T-helper 9 cell (primary cell): ENCODE data around the gene HOXB9.

ENCODE experiments used
- DNase-seq: peaks from one replicate; pipeline ENCODE4 v3.0.0-alpha.2; 2020
- total RNA-seq, 2 donors: gene quantifications; one replicate each; lab custom pipeline; 2026; lab: John Stamatoyannopoulos, UW

HOXB9 gene
- total RNA-seq, result 0 to 0.42 reads per million in 2 donors

DNA sequence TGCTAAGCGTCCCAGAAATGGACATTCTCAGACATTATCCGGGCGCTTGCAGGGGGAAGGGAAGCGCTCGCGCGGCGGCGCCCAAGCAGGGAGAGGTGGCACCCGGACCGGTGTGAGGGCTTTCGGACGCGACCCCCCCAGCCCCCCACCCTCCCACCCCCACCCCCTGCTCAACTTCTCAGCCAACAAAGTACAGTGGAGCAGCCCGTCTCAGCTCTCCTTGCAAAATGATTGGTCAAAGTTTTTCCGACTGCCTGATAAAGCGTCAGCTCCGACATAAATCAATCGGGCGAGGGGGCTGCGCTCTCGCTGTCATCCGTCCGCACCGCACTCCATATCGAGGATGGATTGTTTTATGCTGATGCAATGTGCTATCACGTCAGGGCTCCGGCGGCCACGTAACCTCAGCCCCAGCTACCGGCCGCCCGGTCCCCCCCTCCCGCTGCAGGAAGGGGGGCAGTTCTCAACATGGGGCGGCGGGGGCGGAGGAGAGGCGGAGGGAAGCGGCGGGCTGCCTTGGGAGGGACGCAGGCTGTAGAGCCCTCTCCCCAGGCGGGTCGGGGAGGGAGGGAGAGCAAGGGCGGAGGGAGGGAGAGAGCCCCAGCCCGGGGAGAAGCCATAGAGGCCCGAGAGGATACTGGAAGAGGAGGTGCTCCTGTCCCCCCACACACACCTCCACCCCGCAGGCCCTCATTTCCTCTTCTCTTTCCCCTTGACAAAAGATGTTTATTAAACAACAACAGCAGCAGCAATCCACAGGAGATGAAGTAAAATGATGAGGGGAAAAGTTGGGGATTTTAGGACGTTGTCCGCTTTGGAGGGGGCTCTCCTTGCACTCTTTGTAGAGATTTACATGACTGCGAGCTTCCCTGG is at the start of gene HOXB9:
Gene HOXB9, minus strand, starts transcription at position 114 of the 873 bp plus-strand sequence. Its CDS starts 89 bp downstream, at position 25.
- DNase-seq, result peak; percentile 33

DNA sequence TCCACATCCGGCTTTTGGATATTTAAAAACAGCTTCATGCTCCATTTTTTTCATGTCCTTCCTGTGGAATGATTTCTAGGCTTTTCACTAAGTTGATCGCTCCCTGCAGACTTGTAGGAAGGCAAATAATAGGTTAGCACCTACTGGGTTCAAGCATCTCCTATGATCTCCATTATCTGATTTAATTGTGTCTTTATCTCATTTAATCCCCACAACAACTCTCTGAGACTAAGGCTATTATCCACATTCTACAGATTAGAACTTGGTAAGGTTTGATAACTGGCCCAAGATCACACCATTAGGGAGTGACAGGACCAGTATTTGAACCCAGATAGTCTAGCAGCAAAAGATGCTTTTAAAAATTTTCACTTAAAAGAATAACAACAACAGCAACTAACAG is 46.2 kb upstream of the HOXB9 start:
- DNase-seq, result no peak

DNA sequence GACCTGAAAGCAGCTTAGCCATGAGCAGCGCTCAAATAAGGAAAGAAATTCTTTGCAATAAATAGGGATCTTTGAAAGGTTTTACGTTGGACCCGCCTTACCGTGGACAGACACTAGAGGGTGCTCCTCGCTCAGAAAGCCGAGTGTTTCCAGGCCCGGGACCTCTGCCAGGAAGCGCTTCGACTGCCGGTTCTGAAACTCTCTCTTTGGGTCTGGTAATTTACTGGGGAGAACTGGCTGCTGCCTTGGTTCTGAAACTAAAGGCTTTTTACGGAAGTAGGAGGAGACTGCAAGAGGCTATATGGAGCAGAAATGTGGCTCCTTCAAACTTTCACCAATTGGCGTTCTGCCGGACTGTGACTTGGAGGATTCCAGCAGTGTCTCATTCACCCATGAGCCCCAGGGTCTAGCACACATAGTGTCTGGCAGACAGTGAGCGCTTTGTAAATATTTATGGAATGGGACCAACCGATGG is 45.6 kb upstream of the HOXB9 start:
- DNase-seq, result peak; percentile 61

DNA sequence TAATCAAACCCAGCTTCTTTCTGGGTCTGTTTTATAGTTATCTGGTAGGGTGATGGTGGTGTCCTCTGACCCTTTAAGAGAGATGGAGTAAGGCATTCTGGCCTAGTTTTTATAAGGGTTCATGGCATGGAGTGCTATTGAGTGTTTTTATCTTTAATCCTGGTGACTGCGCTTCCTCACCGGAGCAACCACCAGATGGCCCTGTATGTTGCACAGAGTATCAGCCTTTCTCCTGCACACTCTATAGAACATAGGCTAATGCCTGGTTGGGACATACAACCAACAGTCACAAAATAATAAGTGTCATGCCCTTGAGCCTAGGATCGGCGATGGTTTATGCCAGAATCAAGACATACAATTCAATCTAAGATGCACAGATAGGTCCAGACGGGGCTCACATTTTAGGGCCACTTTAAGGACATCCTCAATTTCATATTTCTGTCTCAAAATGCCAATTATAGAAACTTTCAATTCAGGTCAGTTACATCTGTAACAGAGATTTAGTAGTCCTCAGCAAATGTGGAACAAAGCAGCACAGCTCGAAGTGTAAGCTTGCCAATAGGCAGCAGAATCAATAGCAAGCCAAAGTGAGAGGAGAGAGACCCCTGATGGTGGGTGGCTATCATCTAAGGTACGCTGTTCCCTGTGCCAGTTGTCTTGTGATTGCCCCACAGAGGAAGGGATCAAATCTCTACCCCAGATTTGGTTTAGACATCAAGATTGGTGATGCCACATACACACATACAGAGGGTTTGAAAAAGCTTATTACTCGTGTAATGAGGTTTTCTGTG is 37.2 kb upstream of the HOXB9 start:
- no peak for DNase-seq

DNA sequence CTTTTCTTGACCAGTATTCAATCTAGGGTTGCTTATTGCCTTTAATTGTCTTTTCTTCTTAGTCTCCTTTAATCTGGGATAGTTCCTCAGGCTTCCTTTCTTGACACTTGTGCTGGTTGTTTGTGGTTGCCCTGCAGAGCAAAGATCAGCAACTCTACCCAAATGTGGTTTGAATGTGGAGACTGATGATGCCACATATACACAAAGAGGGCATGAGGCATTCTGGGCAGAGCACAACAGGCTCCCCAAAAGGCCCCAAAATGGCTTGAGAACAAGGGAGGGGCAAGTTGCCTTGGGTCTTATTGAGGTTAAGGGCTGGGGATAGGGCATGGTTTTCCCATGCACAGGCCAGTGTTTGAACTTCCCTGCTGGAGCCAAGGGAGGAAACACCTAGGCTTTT is 29.8 kb upstream of the HOXB9 start:
- no peak for DNase-seq

DNA sequence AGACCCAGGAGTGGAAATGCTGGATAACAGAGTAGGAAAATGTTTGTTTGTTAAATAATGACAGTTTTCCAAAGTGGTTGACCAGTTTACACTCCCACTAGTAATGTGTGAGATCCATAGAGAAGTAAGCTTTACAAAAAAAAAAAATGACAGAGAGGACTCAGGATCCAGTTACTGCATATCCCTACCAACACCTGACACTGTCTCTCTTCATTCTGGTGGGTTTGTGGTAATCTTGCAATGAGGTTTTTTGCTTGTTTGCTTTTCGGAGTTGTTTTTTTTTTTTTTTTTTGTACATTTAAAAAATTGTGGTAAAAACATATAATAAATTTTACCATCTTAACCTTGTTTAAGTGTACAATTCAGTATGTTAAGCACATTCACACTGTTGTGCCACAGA is 23.6 kb upstream of the HOXB9 start:
- DNase-seq, result no peak

DNA sequence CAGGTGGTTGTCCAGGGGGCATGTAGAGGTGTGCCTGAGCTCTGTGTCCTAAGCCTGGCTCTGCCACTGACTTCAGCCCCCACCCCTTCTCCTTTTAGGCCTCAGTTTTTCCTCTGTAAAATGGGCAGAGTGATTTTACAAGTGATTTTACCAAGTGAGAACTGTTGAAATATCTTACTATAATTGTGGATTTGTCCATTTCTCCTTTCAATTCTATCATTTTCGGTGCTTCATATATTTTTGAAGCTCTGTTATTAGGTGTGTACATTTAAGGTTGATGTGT is 21.7 kb upstream of the HOXB9 start:
- DNase-seq, result no peak

DNA sequence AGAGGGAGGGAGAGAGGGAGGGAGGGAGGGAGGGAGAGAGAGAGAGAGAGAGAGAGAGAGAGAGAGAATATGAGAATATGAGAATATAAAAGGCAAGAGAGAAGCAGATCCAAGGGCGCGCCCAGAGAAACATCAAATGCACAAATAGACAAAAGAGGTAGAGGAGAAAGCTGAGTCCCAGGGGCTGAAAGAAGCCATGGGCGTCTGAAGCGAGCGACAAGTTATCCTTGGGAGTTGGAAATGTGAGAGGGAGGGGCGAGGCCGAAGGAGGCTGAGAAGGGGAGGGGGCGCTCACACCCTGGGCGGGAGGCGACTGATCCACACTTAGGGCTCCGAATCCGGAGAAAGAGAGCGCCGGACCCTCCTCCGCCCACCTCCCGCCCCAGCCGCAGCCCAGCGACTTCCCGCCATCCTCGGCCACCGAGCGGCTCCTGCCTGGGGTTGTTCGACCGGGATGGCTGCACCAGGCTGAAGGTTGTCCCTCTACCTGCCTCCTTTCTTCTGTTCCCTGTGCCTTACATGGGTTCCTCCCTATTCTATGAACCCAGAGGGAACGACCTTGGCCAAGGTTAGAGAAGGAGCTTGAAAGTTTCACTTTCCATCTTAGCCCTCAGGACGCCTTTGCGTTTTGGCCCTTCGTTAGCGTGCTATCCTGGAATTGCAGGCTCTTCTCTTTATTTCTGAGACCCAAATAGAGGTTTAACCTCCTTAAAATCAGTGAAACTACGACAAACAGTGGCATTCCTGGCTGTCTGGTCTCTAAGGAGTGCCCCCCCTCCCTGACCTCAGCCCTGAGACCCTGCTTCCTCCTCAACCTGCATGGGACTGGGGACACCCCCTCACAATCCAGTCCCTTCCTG is 21.2 kb upstream of the HOXB9 start:
- DNase-seq, result no peak

DNA sequence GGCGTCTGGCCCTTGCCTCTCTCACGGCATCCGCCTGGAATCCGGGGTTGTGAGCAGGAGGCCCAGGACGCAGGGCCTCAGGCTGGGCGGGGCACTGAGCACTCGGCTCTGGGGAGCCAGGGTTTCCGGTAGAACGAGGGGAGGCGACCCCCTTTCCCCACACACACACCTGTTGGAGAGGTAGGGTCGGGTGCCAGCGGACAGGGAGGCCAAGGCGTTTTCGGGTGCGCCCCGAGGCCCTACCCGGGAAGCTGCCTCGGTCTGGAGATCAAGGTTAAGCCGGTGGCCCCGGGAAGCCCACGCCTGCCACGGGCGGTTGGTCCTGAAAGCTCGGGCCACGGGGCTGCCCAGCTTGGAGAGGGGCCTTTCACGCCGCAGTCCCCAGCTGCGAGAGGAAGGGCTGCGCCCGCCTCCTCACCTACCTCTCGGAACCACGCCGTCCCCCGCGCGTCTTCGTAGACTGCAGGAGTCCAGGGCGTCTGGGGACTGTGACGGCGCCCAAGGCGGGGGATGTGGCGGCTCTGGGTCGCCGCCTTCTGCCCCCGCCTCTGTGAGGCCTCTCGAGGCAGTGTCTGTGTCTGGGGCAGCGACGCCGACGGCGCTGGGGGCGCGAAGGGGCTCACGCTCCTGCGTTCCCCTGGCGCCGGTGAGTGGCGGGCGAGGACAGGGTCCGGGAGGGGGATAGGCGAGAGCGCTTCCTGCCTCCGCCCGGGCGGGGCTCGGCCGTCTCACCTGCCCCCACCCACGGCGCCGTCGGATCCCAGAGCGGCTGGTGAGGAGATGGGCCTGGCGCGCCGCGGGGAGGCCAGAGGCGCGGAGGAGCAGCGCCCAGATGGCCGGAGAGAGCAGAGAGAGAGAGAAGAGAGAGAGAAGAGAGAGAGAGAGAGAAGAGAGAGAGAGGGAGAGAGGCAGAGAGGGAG is 20.3 kb upstream of the HOXB9 start:
- no peak for DNase-seq

DNA sequence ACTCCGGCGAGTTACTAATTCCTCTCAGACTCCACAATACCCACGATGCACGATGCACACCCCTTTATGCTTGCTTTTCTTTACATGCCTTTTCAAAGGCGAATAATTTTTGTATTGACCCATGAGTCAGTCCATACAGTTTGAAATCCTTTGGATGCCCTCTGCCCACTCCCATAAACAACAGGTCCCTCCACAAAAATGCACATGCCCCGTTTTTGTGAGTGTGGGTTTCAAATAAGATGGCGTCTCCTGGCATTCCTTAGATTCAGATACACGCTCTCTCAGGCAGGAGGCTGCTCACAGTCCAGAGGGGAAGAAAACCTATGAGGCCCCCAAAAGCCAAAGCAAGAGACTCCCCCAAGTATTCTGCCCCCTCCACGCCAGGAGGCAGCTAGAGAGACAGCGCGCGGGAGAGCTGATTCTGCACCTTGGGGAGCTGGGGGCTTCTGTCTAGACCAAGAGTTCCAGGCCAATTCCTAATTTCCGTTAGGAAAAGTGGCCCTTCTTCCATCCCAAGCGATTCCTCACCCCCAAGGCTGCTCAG is 19.6 kb upstream of the HOXB9 start:
- no peak for DNase-seq

DNA sequence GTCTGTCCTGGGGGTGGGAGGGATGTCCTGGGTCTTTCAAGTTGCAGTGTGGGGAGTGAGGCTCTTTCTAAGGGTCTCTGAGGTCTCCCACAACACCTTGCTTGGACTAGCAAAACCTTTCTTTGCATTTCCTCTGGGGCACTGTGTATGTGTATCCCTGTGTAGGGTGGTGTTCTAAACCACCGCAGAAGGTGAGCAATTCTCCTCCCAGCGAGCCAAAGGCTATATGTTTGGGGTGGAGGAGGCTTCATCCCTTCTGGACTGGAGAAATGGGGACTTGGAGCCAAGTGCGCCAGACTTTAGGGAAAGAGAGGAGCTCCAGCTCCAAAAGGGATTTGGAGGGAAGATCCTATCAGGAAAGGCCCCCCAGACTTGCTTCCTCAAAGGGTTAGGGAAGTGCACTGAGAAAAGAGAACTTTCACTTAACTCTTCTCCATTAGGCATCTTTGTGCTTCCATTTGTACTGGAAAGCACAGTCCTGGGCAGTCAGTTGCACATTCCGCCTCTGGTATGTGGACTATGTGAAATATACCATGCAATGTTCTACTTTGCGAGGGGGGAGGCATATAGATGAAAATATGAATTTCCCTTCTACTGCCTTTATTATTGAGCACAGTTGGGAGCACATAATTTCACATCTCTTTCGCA is 18.9 kb upstream of the HOXB9 start:
- DNase-seq, result no peak

DNA sequence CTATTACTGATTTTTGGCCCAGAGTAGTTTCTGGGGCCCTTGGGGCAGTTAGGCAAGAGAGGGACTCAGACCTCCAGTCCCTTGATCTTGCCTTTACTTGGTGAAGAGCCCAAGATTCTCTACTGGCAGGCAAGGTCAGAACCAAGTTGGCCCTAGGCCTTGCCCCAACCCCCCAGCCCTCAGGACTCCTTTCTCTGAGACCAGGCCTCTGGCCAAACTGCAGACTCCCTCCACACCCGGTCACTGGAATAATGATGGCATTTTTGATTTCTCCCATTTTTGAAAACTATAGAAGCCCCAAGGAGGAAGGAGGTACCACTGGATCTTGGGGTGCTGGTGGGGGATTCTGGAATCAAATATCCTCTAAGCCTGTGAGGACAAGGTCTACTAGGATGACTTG is 18.0 kb upstream of the HOXB9 start:
- DNase-seq, result no peak

DNA sequence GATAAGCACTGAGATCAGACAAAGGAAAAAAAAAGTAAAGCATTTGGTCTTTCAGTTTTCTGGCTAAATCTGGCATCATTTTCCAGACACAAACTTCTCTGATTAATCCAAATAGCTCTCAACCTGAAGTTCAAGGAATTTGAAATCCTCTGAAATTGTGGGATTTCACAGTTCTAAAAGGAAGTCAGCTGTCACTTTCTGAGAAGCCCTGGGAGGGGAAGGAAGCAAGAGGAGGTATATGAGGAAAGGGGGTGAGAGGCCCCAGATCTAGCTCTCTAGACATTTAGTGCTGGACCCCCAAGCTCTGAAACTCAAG is 17.5 kb upstream of the HOXB9 start:
- no peak for DNase-seq

DNA sequence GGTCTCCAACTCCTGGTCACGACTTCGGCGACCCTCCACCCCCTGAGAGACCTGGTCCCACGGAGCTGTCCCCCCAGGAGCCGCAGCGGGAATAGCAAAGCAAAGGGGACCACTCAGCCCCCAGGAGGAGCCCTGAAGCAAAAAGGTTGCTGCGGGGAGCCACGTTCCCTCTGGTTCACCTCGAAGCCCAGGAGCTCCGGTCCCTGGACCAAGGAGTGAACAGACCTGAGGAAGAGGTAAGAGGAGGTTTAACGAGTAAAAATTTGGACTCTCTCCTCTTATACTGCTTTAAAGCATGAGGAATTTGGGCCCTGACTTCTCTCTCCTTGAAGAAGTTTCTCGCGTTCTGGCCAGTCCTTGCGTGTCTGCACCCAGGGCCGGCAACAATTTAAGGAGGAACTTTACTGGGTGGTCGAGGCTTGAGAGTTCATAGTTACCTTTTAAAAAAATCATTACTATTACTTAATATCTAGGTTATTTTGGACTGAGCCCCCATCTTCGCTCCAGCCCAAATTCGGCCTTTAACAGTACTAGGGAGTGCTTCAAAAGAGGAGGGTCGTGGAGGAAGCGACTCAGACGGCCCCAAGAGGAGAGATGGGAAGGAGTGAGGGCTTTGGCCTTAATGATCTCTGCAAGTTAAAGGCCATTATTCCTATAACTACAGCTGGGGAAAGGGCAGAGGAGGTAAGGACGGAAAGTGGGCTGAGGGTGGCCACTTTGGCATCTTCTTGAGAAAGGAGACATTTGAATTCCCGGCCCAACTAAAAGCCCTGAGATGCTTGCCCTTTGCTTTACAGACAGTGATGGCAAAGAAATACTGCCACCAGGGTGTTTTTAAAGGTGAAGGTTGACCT is 16.9 kb upstream of the HOXB9 start:
- DNase-seq, result no peak

DNA sequence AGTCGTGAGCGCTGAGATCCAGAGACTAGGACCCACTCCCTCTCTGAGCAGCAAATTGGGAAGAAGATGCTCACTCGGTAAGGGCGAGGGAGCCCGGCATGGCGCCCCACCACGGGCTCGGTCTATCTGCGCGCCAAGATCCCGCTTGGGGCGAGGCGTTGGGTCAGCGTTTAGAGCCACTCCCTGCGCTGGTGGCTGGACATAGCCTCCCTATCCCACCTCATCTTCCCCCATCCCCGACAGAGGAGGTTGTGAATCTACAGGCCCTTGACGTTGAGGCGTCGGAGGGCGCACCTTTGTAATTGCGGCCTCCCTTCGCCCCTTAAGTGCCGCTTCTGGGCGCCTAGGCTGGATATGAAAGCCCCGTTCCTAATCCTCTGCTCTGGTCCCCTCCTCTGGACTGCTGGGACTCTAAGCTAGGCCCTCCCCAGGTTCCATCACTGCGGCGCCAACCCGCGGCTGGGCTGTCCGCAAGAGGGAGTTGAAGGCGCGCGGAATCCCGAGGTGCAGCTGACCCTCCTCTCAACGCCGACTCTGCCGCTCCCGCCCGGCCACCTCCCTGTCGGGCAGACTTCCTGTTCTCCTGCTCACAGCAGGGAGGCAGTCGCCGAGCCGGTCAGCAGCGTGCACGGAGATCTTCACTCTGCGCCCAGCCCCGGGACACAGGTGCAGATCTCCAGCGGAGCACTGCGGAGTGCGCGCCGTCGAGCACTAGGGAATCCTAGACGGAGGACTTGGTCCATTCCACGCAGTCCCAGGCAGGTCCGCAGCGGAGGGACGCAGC is 16.1 kb upstream of the HOXB9 start:
- no peak for DNase-seq

DNA sequence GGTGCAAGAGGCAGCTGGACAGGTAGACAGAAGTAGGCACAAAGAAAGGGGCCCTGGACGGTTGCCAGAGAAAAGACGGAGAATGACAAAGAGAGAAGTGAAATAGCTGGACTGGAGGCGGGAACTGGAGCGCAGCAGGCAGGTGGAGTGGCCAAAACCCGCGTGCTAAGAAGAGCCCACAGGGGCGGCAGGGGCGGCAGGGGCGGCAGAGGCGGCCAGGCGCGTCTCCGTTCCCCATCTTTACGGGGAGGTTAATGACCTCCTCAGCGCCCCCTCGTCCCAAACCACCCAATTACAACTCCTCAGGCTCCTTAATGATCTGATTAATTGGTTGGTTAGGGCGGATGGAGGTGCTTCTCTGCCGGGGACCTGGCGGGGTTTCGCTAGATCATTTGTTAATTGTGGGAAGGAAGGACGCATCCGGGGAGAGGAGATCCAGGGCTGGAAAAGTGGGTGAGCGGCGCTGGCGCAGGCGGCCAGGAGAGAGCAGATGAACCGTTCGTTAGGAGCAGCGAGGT is 15.4 kb upstream of the HOXB9 start:
- DNase-seq, result no peak

DNA sequence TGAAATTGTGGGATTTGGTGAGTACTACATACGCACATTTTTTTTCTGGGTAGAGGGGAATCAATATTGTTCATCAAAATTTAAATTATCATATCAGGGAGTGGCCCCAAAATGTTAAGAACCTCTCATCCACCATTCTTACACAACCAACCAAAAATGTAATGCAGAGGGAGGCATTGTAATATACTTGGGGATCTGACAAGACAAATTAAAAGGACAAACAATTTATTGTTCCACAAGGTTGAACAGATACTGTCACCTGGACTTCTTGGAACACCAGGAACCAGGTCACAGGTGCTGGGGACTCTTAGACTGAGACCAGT is 14.7 kb upstream of the HOXB9 start:
- DNase-seq, result no peak

DNA sequence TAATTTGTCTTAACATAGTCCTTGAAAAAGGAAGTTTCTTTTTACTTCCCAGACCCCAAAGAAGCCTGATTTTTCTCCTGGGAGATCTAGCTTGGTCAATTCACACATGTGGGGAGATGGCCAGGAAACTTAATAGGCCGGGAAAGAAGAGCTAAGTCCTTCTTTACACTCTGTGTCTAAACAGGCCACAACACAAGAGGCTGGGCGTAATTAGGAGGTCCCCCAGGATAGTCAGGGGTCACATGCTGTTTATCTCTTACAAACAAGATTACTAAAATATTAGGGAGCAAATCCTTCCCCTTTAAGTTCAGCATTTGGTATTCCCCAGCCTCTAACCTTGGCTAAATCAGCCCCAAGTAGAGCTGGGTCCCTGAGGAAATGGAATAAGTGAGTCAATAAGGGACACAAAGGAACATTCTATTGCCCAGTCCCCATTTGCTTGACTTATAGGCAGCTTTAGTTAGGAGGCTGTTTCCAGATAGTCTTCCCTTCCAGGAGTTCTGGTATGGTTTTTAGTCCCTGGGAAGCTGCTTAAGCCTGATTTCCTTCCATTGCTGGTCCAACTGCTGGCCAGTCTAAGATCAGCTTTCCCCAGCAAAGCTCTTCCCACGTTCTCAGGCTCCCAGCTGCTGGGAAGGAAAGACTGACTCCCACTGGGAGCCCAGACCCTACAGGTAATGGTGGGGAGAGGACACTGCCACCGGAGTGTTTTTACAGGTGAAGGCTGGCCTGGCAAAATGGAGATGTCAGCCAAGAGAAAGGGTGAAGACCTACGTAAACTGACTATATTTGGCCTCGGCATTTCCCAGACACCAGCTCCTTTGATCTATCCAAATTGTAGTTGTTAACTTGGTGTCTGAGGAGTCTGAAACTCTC is 14.1 kb upstream of the HOXB9 start:
- no peak for DNase-seq
